HG02884 (cell line): ENCODE data around the gene SMR3B.

Experiments used
- ATAC-seq: cut with Tn5 transposase; IDR thresholded peaks from one replicate; pipeline ENCODE4 v1.9.1; 2021; ENCODE audit warnings: mild to moderate bottlenecking, moderate library complexity; ENCODE audit not compliant: unreplicated experiment

Gene SMR3B

GRCh38 chr4:70382691-70383181 lies at the start of gene SMR3B:
SMR3B (plus strand) TSS chr4:70383131; CDS start chr4:70384511, 1,380 bp downstream.
- no peak for ATAC-seq

- no peak for ATAC-seq
These were observed 48.2 kb upstream of the SMR3B start, which contains the start of gene CABS1 for GRCh38 chr4:70334681-70335080. CABS1 (plus strand) TSS chr4:70334981; CDS start chr4:70335040, 59 bp downstream.

- ATAC-seq, result no peak
These were observed 46.9 kb upstream of the SMR3B start for GRCh38 chr4:70336043-70336442.

GRCh38 chr4:70337886-70338420 lies 45.0 kb upstream of the SMR3B start:
- ATAC-seq, result no peak

GRCh38 chr4:70356185-70356584 lies 26.7 kb upstream of the SMR3B start:
- ATAC-seq, result no peak

GRCh38 chr4:70359115-70359661 lies 23.7 kb upstream of the SMR3B start:
- ATAC-seq, result no peak

- ATAC-seq, result no peak
These were observed 22.5 kb upstream of the SMR3B start, which contains the start of gene SMR3A for GRCh38 chr4:70360460-70360859. SMR3A (plus strand) TSS chr4:70360760; CDS start chr4:70362116, 1,356 bp downstream.

GRCh38 chr4:70364002-70364401 lies 18.9 kb upstream of the SMR3B start:
- ATAC-seq, result no peak

GRCh38 chr4:70365479-70365878 lies 17.5 kb upstream of the SMR3B start:
- peak; percentile 42 for ATAC-seq

GRCh38 chr4:70367813-70368212 lies 15.1 kb upstream of the SMR3B start:
- no peak for ATAC-seq

- no peak for ATAC-seq
These were observed 10.9 kb upstream of the SMR3B start for GRCh38 chr4:70371987-70372386.

GRCh38 chr4:70372760-70373159 lies 10.2 kb upstream of the SMR3B start:
- ATAC-seq, result no peak

GRCh38 chr4:70380578-70380977 lies 2.4 kb upstream of the SMR3B start:
- no peak for ATAC-seq

GRCh38 chr4:70392057-70392776 lies 9.3 kb downstream of the SMR3B start:
- peak; percentile 70 for ATAC-seq

GRCh38 chr4:70397580-70397979 lies 14.6 kb downstream of the SMR3B start, which contains the start of gene OPRPN:
OPRPN (plus strand) TSS chr4:70397940; CDS start chr4:70399286, 1,346 bp downstream.
- ATAC-seq, result no peak

- ATAC-seq, result no peak
These were observed 16.4 kb downstream of the SMR3B start for GRCh38 chr4:70399319-70399718.

- peak; percentile 73 for ATAC-seq
These were observed 19.8 kb downstream of the SMR3B start for GRCh38 chr4:70402762-70403161.

- ATAC-seq, result no peak
These were observed 22.8 kb downstream of the SMR3B start for GRCh38 chr4:70405765-70406164.

- ATAC-seq, result no peak
These were observed 42.4 kb downstream of the SMR3B start for GRCh38 chr4:70425306-70425705.

- no peak for ATAC-seq
These were observed 43.9 kb downstream of the SMR3B start for GRCh38 chr4:70426789-70427188.

GRCh38 chr4:70437197-70437596 lies 54.3 kb downstream of the SMR3B start:
- ATAC-seq, result no peak
